Measurements from ENCODE around the gene ANGPT4. TPM values are rescaled to one million over a fixed set of nuclear protein-coding genes. Genes with fewer than 3 reads are reported as not detected.

The ANGPT4 gene
- total RNA-seq (not detected), total RNA-seq (0 to 0.08 (median 0) reads per million in 172 experiments)
- polyA plus RNA-seq (2013, experiment 1 of 2), result 0.03 TPM
- 0.05 TPM for polyA plus RNA-seq (2013, experiment 2 of 2)

GRCh38 chr20:916125-916799 lies at the start of gene ANGPT4:
Gene ANGPT4 (minus strand): TSS chr20:916334. CDS start chr20:916214, 120 bp downstream.
- H3K9me3 Mint-ChIP-seq, result no peaks in the 10 kb centered on the region
- H3K4me3 Mint-ChIP-seq, result no peak within 1 kb of the TSS
- H3K27me3 Mint-ChIP-seq, result peaks cover 19% of the 10 kb centered on the region
- CTCF ChIA-PET, result no interaction called here
- H3K27me3 ChIP-seq (ENCODE audit: control insufficient read depth in 1 of 2, insufficient read depth in 2 of 2, low read length in 2 of 2), result no peaks in the 10 kb centered on the region
- H3K4me1 Mint-ChIP-seq (ENCODE audit: low read depth), result no peaks in the 10 kb centered on the region
- no peaks in the 10 kb centered on the region for H3K36me3 ChIP-seq (ENCODE audit: insufficient read depth, low read length)
- H3K27ac ChIP-seq (ENCODE audit: low read depth in 1 of 2, low read length in 2 of 2), result no peak within 1 kb of the TSS
- DNase-seq (no peak), ATAC-seq (ENCODE audit: poor library complexity) (no peak)
- no peaks in the 10 kb centered on the region for H3K36me3 Mint-ChIP-seq (ENCODE audit: low read depth)
- H3K9me3 ChIP-seq (ENCODE audit: control insufficient read depth in 1 of 2, insufficient read depth in 1 of 2, low read length in 2 of 2), result no peaks in the 10 kb centered on the region
- no peaks in the 10 kb centered on the region for H3K4me1 ChIP-seq (ENCODE audit: insufficient read depth, low read length)
- H3K4me3 ChIP-seq (ENCODE audit: low read length), result no peak within 1 kb of the TSS
- H3K27ac Mint-ChIP-seq, result no peak within 1 kb of the TSS
- intact Hi-C loops (cut with DNase I, micrococcal nuclease), result no loop called here
- TF ChIP-seq CTCF (IDR thresholded peaks at IDR 0.05), result no peak
- POLR2A ChIA-PET, result no interaction called here

GRCh38 chr20:963795-964194 lies 47.7 kb upstream of the ANGPT4 start:
- Mint-ChIP-seq H3K4me1 (ENCODE audit: low read depth) (no peaks in the 10 kb centered on the region), H3K27me3 (peaks cover 46% of the 10 kb centered on the region), H3K4me3 (no peak overlapping the region), H3K27ac (no peak overlapping the region), H3K9me3 (no peaks in the 10 kb centered on the region), H3K36me3 (ENCODE audit: low read depth) (no peaks in the 10 kb centered on the region)
- Histone ChIP-seq H3K4me1 (ENCODE audit: insufficient read depth, low read length) (no peaks in the 10 kb centered on the region), H3K4me3 (ENCODE audit: low read length) (no peak overlapping the region), H3K27ac (ENCODE audit: low read depth in 1 of 2, low read length in 2 of 2) (no peak overlapping the region), H3K36me3 (ENCODE audit: insufficient read depth, low read length) (no peaks in the 10 kb centered on the region), H3K27me3 (ENCODE audit: control insufficient read depth in 1 of 2, insufficient read depth in 2 of 2, low read length in 2 of 2) (peaks cover 2 to 5% of the 10 kb centered on the region in 2 experiments), H3K9me3 (ENCODE audit: control insufficient read depth in 1 of 2, insufficient read depth in 1 of 2, low read length in 2 of 2) (peaks cover 0 to 9% of the 10 kb centered on the region in 2 experiments)
- no peak for TF ChIP-seq CTCF (IDR thresholded peaks at IDR 0.05)
- DNase-seq, result no peak
- POLR2A ChIA-PET, result no interaction called here
- no peak for ATAC-seq (ENCODE audit: poor library complexity)
- intact Hi-C loops (cut with DNase I, micrococcal nuclease), result no loop called here
- CTCF ChIA-PET, result no interaction called here

GRCh38 chr20:962683-963082 lies 46.5 kb upstream of the ANGPT4 start:
- Histone ChIP-seq H3K36me3 (ENCODE audit: insufficient read depth, low read length) (no peaks in the 10 kb centered on the region), H3K27me3 (ENCODE audit: control insufficient read depth in 1 of 2, insufficient read depth in 2 of 2, low read length in 2 of 2) (peaks cover 5 to 9% of the 10 kb centered on the region in 2 experiments), H3K27ac (ENCODE audit: low read depth in 1 of 2, low read length in 2 of 2) (no peak overlapping the region), H3K4me1 (ENCODE audit: insufficient read depth, low read length) (no peaks in the 10 kb centered on the region), H3K9me3 (ENCODE audit: control insufficient read depth in 1 of 2, insufficient read depth in 1 of 2, low read length in 2 of 2) (peaks cover 0 to 4% of the 10 kb centered on the region in 2 experiments), H3K4me3 (ENCODE audit: low read length) (no peak overlapping the region)
- Mint-ChIP-seq H3K36me3 (ENCODE audit: low read depth) (no peaks in the 10 kb centered on the region), H3K4me1 (ENCODE audit: low read depth) (no peaks in the 10 kb centered on the region), H3K27me3 (peaks cover 50% of the 10 kb centered on the region), H3K27ac (no peak overlapping the region), H3K9me3 (no peaks in the 10 kb centered on the region), H3K4me3 (no peak overlapping the region)
- no peak for TF ChIP-seq CTCF (IDR thresholded peaks at IDR 0.05)
- CTCF ChIA-PET, result no interaction called here
- no peak for ATAC-seq (ENCODE audit: poor library complexity)
- no peak for DNase-seq
- intact Hi-C loops (cut with DNase I, micrococcal nuclease), result no loop called here
- POLR2A ChIA-PET, result no interaction called here

Data from CD4-positive, alpha-beta T cell (primary cell).